Breast epithelium (tissue), 4 donors: Measurements from ENCODE around the gene LDLRAD4. TPM values are rescaled to one million over a fixed set of nuclear protein-coding genes. Genes with fewer than 3 reads are reported as not detected.

Experiments used
- DNase-seq, 2 donors: peaks; one replicate each; pipeline ENCODE4 v3.0.0-alpha.2; 2019; ENCODE audit warnings: low spot score in 2 of 2
- H3K27ac ChIP-seq, 2 donors: fragments of 200-600 bp; sonication (generic) in 1 of 2; one replicate each; pipeline ENCODE4 v1.5.1; 2016 to 2019; ENCODE audit warnings: mild to moderate bottlenecking in 1 of 2
- H3K27me3 ChIP-seq, 2 donors: fragments of 200-600 bp; sonication (generic) in 1 of 2; one replicate each; pipeline versions ENCODE4 v1.5.1 to v1.6.0; 2017 to 2019; ENCODE audit warnings: control low read depth in 1 of 2, mild to moderate bottlenecking in 1 of 2
- H3K36me3 ChIP-seq: fragments of 200-600 bp; one replicate; pipeline ENCODE4 v1.5.1; 2019
- H3K4me1 ChIP-seq, 2 donors: fragments of 200-600 bp; sonication (generic); one replicate each; pipeline ENCODE4 v1.5.1; 2016 to 2019; ENCODE audit warnings: control low read depth in 1 of 2
- H3K4me3 ChIP-seq, 3 donors: fragments of 200-600 bp; sonication (generic); 1 replicate in 2 of 3; 2 replicates in 1 of 3; pipeline ENCODE4 v1.5.1; 2016 to 2019; ENCODE audit warnings: mild to moderate bottlenecking in 3 of 3, moderate library complexity in 2 of 3
- H3K9me3 ChIP-seq, 2 donors: fragments of 200-600 bp; sonication (generic) in 1 of 2; one replicate each; pipeline ENCODE4 v1.5.1; 2016 to 2019; ENCODE audit warnings: control low read depth in 1 of 2
- CTCF ChIP-seq, 3 donors: fragments of 450-650 bp; IDR thresholded peaks; one replicate each; pipeline ENCODE4 v1.5.1; 2016 to 2017; ENCODE audit warnings: antibody characterized with exemption in 3 of 3, mild to moderate bottlenecking in 3 of 3, moderate library complexity in 3 of 3
- POLR2A ChIP-seq: fragments of 450-650 bp; IDR thresholded peaks from one replicate; pipeline ENCODE4 v1.6.1; 2016; ENCODE audit warnings: antibody characterized with exemption, mild to moderate bottlenecking, moderate library complexity
- POLR2AphosphoS5 ChIP-seq, 3 donors: sonication (generic); formaldehyde crosslinking; IDR thresholded peaks; one replicate each; pipeline ENCODE4 v1.6.1; 2017; ENCODE audit warnings: antibody characterized with exemption in 3 of 3
- intact Hi-C: fragments of 100-400 bp; cut with DNase I; formaldehyde crosslinking; loops from one replicate; pipeline ENCODE4 v1.15.1; 2023; ENCODE audit warnings: low total_unique reads
- total RNA-seq, 3 donors: library from RNA; depleted of rRNA; stranded (reverse); fragments of >200 nt; gene quantifications; one replicate each; pipeline ENCODE4 v1.1.0, GENCODE V29; 2016

Gene LDLRAD4
- total RNA-seq, 3 donors from 2014 or later = 28.5 to 94.3 (median 42.9) TPM

DNA sequence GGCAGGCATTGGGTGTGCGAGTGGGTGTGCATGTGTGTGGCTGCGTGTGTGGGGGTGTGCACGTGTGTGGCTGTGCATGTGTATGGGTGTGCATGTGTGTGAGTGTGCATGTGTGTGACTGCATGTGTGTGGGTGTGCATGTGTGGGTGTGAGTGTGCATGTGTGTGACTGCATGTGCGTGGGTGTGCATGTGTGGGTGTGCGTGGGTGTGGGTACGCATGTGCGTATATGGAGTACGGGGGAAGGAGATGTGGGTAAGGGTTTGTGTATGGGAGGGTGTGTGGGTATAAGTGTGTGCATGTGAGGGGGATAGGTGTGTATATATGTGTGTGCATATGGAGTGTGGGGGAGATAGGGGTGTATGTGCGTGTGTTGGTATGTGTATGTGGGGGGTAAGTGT, 371.4 kb downstream of the LDLRAD4 start:
- no peaks in the 10 kb centered on the region for H3K36me3 ChIP-seq
- no peaks in the 10 kb centered on the region for H3K9me3 ChIP-seq
- H3K27me3 ChIP-seq = no peaks in the 10 kb centered on the region
- H3K27ac ChIP-seq = no peak overlapping the region
- intact Hi-C loops = no loop called here
- TF ChIP-seq CTCF (IDR thresholded peaks at IDR 0.05) (no peak), POLR2A (no peak), POLR2AphosphoS5 (IDR thresholded peaks at IDR 0.05) (no peak)
- no peak overlapping the region for H3K4me3 ChIP-seq
- H3K4me1 ChIP-seq = no peaks in the 10 kb centered on the region
- no peak for DNase-seq

DNA sequence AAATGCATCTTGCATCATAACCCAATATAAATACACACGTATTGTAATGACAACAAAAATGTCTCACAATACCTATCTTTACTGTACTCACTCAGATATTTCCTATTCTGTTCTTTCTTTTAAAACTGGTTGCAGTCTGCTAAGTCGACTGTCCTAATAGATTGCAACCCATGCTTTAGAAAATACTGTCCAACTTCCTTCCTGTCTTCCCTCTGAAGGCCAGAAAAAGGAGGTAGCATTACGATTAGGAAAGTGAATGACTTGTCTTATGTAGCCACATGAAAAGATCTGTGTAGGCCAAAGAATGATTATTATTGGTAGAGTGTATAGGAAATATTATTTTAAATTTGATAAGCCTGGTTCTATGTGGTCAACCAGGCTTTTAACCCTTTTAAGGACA, 373.7 kb downstream of the LDLRAD4 start:
- Histone ChIP-seq H3K4me3 (no peak overlapping the region), H3K36me3 (no peaks in the 10 kb centered on the region), H3K4me1 (no peaks in the 10 kb centered on the region), H3K9me3 (peaks cover 12 to 15% of the 10 kb centered on the region in 2 donors), H3K27me3 (no peaks in the 10 kb centered on the region), H3K27ac (no peak overlapping the region)
- DNase-seq = no peak
- no peak for TF ChIP-seq POLR2AphosphoS5 (IDR thresholded peaks at IDR 0.05)
- no peak for TF ChIP-seq CTCF (IDR thresholded peaks at IDR 0.05)
- TF ChIP-seq POLR2A = no peak
- intact Hi-C loops = no loop called here

DNA sequence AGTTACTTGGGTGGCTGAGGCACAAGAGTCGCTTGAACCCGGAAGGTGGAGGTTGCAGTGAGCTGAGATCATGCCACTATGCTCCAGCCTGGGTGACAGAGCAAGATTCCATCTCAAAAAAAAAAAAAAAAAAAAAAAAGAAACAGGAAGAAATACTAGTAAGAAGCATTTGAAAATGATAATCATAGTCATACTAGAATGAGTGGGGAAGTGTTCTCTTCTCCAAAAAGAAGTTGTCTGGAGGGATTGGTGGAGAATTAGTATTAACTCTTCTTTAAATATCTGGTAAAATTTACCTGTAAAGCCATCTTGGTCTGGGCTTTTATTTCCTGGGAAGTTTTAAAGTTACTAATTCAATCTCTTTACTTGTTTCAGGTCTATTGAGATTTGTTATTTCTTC, 376.0 kb downstream of the LDLRAD4 start:
- no peaks in the 10 kb centered on the region for H3K27me3 ChIP-seq
- no peak overlapping the region for H3K27ac ChIP-seq
- H3K4me1 ChIP-seq = no peaks in the 10 kb centered on the region
- intact Hi-C loops = no loop called here
- H3K36me3 ChIP-seq = no peaks in the 10 kb centered on the region
- TF ChIP-seq POLR2AphosphoS5 (IDR thresholded peaks at IDR 0.05) (no peak), POLR2A (no peak), CTCF (IDR thresholded peaks at IDR 0.05) (no peak)
- peaks cover 31 to 35% of the 10 kb centered on the region in 2 donors for H3K9me3 ChIP-seq
- DNase-seq = no peak
- no peak overlapping the region for H3K4me3 ChIP-seq

DNA sequence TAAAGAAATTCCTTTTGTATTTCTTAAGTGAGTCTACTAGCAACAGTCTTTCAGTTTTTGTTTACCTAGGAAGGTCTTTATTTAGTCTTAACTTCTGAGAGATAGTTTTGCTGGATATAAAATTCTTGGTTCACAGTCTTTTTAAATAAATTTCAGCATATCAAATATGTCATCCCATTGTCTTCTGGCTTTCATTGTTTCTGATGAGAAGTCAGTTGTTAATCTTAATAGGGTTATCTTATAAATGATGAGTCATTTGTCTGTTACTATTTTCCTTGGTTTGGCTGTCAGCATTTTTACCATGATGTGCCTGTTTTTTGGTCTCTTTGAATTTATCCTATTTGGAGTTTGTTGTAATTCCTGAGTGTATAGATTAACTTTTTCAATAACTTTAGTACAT, 378.5 kb downstream of the LDLRAD4 start:
- Histone ChIP-seq H3K27me3 (no peaks in the 10 kb centered on the region), H3K36me3 (no peaks in the 10 kb centered on the region), H3K4me3 (no peak overlapping the region), H3K9me3 (peaks cover 31 to 35% of the 10 kb centered on the region in 2 donors), H3K4me1 (no peaks in the 10 kb centered on the region), H3K27ac (no peak overlapping the region)
- TF ChIP-seq CTCF (IDR thresholded peaks at IDR 0.05) (no peak), POLR2A (no peak), POLR2AphosphoS5 (IDR thresholded peaks at IDR 0.05) (no peak)
- no peak for DNase-seq
- intact Hi-C loops = no loop called here

DNA sequence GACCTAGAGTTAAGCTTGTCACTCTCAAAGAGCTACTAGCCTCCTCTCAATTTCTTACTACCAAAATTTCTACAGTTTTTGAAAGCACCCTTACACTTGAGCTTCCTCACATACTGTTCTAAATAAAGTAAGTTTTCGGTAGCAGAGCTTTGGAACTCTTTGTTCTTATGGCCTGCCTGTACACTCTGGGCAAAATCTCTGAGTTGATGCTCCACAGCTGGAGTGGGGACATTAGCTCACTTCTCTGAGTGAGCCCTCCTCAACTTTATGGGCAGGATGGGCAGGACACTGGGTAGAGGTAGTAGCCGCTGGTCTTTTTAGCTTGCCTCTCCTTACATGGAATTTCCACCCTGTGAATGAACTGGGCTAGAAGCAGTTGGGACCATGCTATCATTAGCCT, 380.0 kb downstream of the LDLRAD4 start:
- peaks cover 31 to 35% of the 10 kb centered on the region in 2 donors for H3K9me3 ChIP-seq
- no peaks in the 10 kb centered on the region for H3K4me1 ChIP-seq
- TF ChIP-seq POLR2AphosphoS5 (IDR thresholded peaks at IDR 0.05) = no peak
- TF ChIP-seq POLR2A = no peak
- TF ChIP-seq CTCF (IDR thresholded peaks at IDR 0.05) = no peak
- H3K27ac ChIP-seq = no peak overlapping the region
- intact Hi-C loops = no loop called here
- no peaks in the 10 kb centered on the region for H3K27me3 ChIP-seq
- H3K4me3 ChIP-seq = no peak overlapping the region
- DNase-seq = no peak
- no peaks in the 10 kb centered on the region for H3K36me3 ChIP-seq
